ENCODE measurements around the gene MLN.
"Not testable (repeated sequence)": the region's sequence is repeated elsewhere in the genome, so short reads cannot be mapped to it uniquely, and the experiment has no call there.

Gene MLN

DNA sequence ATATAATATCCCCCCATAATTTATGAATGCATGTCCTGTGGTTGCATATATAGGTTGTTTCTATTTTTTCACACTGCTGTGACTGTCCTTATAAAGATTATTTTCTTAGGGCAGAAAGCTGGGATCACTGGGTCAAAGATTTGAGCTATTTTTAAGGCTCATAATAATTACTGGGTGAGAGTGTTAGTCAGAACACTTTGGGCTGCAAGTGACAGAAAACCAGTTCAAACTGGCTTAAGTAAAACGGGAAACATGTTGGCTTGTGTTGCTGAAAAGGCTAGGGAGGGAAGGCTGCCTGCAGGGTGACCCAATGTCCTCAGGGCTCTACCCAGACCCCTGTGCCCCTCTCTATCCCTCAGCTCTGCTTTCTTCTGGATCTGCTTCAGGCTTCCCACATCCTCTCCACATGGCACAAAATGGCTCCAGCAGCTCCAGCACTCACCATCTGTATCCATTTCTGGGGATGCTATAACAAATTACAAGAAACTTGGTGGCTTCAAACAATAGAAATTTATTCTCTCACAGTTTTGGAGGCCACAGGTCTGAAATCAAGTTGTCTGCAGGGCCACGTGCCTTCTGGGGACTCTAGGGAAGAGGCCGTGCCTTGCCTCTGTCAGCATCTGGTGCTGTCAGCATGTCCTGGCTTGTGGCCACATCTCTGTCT lies 33.1 kb upstream of the MLN start:
- in situ Hi-C loops (cut with HindIII; ENCODE audit: low sequenced_read_pairs), result no loop called here

DNA sequence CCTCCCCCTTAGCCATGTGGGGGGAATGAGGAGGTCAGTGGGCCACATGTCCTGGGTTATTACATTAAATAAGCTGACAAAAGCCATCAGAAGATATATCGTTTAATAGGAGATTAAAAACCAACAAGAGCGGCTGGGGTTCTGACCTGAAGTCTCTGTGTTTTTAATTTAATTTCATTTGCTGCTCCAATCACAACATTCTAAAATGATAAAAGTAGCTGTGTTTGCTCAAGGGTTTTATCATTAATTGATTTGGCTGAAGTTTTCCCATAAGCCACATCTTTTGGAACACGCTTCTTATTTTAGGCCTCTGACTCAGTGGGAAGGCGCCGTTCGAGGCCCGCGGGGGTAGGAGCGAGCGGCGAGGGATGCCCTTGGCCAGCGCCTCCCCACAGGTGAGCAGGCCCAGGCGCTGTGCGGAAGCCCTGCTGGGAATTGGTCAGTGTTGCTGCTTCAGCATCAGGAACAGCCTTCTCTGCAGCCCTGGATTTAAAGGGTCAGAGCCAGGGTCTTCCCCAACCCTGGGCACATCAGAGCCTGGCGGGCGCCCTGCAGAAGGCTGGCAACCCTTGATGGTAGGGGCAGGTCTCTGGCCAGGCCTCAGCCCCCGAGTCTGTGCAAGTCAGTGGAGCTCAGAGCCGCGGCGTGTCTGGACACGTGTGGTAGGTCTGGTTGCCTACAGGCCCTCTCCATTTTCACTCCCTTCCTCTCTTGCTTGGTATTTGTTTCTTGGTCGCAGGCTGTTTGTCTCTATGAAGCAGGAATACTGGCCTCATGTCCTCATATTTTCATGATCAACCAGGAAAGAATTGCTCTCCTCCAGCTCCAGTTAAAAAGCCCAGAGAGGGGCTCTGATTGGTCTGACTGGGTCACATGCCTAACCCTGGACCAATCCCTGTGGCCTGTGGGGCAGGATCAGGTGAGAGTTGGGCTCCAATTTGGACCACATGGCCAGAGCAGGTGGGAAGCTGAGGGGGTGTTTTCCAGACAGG lies 30.9 kb upstream of the MLN start:
- in situ Hi-C loops (cut with HindIII; ENCODE audit: low sequenced_read_pairs), result no loop called here

DNA sequence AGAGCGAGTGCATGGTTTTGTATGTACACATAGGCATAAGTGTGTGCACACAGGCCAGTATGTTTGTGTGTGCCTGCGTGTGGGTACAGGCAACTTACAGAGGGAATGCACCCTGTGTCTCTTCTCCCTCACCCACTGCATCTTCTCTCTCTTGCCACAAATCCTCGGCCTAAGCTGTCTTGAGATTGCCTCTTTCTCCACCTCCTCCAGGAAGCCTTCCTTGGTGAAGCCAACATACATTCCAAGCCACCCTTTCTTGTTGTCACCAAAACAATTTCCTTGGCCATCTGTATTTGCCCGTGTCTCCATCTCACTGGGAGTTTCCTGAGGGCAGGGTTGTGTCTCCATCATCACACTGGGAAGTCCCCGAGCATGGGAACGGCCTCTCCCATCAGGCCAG lies 29.8 kb upstream of the MLN start:
- in situ Hi-C loops (cut with HindIII; ENCODE audit: low sequenced_read_pairs), result no loop called here

DNA sequence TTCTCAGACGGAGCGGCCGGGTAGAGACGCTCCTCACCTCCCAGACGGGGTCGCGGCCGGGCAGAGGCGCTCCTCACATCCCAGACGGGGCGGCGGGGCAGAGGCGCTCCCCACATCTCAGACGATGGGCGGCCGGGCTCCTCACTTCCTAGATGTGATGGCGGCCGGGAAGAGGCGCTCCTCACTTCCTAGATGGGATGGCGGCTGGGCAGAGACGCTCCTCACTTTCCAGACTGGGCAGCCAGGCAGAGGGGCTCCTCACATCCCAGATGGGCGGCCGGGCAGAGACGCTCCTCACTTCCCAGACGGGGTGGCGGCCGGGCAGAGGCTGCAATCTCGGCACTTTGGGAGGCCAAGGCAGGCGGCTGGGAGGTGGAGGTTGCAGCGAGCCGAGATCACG lies 29.0 kb upstream of the MLN start:
- in situ Hi-C loops (cut with HindIII; ENCODE audit: low sequenced_read_pairs), result not testable (repeated sequence)

DNA sequence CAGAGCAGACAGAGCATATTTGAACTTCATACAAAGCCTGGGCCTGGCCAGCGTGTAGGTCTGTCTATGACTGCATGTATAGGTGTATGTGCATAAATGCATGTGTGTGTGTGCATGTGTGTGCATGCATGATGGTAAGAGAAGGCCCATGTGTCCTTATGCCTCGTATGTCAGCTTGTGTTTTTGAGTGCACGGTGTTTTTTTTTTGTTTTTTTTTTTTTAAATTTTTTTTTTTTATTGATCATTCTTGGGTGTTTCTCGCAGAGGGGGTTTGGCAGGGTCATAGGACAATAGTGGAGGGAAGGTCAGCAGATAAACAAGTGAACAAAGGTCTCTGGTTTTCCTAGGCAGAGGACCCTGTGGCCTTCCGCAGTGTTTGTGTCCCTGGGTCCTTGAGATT lies 27.9 kb upstream of the MLN start:
- in situ Hi-C loops (cut with HindIII; ENCODE audit: low sequenced_read_pairs), result not testable (repeated sequence)

DNA sequence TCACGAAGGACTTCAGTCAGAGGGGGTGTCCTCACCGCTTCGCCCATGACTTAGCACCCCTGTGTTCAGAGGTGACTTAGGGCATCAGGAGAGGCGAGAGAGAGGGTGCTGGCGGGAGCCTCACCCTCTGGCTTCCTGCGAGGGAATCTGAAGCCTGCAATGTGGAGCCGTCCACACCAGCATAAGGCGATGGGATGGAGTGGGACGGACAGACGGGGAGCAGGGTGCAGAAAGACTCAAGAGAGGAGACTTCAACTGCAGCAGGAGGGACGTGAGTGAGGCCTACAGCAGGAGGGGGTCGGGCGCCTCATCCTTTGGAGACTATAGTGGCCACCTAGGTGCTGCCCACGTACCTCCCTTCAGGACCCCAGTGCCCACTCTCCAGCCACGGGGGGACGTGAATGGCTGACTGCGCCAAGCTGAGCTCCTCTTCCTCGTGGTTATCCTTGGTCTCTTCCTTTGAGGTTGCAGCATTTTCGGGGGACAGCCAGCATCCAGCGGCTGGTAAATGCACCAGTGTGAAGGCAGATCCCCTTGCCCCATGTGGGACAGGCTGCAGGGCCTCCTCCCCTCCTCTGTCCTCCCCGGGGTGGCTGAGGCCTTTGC lies 26.9 kb upstream of the MLN start:
- in situ Hi-C loops (cut with HindIII; ENCODE audit: low sequenced_read_pairs), result no loop called here

DNA sequence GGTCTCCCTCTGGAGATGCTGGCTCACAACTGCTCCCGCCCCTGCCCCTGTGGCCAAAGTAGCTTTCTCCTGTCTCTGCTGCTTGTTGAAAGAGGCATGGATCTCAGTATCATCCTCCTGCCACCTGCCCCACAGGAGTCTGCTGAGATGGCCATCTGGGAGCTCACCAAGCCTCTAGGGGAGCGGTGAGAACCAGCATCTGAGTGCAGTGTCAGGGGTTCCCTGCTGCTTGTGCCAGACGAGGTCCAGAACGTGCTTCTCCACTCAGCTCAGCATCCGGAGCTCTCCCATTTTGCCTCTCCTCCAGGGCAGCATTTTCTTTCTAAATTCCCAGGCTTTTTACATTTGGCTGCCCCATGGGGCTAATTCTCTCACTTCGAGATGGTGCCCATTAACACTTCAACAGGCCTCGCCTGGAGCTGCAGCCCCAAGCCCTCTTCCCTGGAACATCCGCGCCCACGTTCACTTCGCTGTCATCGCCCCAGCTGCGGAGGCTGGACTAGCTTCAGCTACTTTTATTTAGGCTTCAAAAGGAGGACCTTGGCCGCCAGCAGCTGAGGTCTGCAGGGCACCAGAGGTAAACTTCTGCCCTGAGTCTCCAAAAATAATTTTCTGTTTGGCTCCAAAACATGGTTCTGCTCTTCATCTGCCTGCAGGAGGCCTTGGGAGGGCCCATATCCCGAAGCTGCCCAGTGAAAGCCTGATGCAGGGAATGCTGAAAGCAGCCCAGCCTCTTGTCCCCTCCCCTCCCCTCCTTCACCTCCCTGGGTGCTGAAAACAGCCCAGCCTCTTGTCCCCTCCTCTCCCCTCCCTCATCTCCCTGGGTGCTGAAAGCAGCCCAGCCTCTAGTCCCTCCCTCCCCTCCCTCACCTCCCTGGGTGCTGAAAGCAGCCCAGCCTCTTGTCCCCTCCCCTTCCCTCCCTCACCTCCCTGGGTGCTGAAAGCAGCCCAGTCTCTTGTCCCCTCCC lies 25.2 kb upstream of the MLN start:
- in situ Hi-C loops (cut with HindIII; ENCODE audit: low sequenced_read_pairs), result no loop called here

DNA sequence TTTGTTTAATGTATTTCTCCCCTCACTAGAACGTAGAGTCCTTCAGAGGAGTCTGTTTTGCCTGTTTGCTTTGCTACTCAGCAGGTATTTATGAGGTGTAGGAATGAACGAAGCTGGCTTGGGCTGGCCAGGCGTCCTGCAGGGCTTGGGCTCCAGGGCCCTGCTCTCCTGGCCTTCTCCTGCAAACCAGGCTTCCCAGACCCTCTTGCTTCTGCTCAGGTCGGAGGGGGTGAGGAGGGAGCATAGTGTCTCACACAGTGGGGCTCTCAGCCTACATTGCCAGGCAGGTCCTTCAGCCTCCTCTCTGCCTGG lies 24.6 kb upstream of the MLN start:
- in situ Hi-C loops (cut with HindIII; ENCODE audit: low sequenced_read_pairs), result no loop called here

DNA sequence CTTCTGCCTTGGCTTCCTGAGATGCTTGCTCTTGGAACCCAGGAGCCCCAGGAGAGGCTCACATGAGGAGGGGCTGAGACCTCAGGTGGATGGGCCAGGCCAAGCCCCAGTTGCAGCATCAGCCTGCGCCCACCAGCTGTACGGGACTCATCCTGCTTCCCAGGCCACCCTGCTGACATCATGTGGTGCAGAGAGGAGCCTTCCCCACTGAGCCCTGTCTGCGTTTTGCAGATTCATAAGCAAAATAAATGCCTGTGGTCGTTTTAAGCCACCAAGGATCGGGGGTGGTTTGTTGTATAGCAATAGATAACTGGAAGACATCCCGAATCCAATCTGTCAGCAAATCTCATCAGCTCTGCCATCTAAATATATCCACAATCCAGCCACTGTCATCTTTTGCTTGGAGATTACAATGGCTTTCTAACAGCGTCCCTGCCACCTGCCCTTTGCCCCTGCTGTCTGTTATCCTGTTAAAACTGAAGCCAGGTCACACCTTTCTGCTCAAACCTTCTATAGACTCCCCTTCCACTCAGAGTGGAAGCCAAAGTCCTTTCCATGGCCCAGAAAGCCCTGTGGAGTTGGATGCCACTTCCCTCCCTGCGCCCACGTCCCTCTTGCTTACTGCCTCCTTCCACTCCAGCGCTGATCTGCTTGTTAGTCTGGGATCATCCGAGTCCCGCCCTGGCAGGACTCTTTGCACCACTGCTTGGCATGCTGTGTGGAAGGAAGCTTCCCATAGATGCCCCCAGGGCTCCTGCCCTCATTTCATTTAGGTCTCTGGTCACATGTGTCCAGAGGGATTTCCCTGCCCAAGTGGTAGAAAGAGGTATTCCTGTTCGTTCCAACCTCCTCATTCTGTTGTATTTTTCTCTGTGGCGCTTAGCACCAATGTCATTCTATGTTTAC lies 24.0 kb upstream of the MLN start:
- in situ Hi-C loops (cut with HindIII; ENCODE audit: low sequenced_read_pairs), result no loop called here

DNA sequence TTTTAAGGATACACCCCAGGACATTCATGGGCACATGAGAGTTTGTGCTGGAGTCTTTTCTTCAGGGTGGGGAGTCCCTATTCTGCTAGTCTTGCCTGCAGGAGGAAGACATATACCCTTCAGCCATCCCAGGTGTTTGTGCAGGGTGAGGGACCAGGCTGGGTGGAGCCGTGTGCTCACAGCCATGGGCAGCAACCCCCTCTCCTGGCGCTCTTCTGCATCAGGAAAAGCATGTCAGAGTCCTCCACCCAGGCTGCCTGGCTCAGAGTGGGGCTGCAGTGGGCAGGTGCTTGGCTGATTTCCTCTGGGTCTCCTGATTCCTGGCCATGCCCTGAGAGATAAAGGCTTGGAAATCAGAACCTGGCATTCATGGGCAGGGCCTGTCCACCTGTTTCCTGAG lies 22.7 kb upstream of the MLN start:
- in situ Hi-C loops (cut with HindIII; ENCODE audit: low sequenced_read_pairs), result no loop called here

DNA sequence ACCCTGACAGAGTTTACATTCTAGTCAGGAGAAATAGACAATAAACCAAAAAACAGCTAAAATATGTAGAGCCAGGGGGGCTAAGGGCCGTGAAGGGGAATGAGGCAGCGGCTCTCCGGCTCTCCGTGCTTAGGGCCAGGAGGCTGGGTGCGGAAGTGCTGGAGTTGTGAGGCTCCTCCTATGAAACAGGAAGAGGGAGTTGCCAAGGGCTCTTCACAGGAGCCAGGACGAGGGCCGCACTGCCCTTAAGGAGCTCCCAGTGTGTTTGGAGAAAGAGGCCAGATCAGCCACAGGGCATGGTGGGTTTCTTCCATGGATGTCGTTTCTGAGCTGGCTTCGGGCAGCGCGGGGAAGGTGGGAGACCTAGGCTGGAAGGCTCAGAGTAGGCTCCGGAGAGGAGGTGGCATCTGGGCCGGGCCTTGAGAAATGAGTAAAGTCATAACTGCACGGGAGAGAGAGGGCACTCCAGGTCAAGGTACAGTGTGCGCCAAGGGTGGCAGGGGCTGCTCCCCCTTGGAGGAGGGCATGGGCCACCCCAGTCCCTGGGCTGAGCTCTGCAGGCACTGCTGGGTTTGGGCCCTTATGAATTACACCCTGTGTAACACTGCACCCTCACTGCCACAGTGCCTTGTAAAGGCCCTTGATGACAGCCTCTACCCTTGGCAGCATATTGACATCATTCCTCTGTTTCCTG lies 20.8 kb upstream of the MLN start:
- in situ Hi-C loops (cut with HindIII; ENCODE audit: low sequenced_read_pairs), result no loop called here

DNA sequence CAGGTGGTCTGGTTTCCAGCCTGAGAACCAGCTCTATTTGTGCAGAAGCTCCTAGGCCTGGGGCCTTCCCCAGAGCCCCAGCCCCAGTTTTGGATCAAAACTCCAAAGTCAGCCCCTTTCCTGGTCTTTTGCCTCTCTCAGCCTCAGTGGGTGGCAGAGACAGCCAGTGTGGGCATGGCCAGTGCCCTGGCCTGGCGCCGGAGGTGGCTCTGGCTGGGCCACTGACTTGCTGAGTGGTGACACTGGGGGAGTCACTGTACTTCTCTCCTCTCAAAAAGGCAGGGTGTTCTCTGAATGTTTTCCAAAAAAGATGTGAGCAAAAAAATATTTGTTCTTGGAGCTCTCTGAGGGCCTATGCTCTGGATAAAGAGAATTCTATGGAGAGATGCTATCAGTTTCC lies 20.0 kb upstream of the MLN start:
- in situ Hi-C loops (cut with HindIII; ENCODE audit: low sequenced_read_pairs), result no loop called here

DNA sequence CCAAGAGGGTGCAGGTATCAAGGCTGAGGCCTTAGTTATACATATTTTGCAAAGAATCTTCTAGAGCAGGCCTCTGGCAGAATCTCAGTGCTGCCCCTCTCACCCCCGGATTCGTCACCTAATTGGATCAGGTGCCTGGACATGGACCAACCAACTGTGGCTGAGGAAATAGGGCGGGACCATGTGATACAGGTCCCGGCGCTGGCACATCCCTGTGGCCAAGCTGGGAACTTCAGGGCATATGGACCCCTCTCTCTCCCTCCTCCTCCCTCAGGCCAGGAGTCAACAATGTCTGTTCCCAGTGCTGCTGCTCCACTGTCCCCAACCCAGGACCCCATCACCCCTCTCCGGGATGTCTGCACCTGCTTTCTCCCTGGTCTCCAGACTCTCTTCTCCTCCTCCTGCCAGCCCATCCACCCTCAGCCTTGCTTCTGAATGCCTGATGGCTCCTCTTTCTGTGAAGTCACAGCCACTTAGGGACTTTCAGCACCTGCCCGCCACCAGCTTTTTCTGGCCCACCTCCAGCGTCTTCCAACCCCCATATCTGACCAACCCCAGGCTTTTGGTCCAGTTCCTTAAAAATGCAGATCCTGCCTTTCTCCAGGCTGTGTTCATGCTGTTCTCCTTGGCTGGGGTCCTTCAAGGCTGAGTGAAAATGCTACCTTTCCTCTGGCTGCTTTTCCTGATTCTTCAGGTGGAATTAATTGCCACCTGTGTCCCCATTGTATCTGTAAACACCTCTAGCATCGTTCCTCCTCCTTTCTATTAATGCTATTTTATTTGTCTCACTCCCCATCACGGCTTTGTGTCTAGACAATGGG lies 19.0 kb upstream of the MLN start:
- in situ Hi-C loops (cut with HindIII; ENCODE audit: low sequenced_read_pairs), result no loop called here

DNA sequence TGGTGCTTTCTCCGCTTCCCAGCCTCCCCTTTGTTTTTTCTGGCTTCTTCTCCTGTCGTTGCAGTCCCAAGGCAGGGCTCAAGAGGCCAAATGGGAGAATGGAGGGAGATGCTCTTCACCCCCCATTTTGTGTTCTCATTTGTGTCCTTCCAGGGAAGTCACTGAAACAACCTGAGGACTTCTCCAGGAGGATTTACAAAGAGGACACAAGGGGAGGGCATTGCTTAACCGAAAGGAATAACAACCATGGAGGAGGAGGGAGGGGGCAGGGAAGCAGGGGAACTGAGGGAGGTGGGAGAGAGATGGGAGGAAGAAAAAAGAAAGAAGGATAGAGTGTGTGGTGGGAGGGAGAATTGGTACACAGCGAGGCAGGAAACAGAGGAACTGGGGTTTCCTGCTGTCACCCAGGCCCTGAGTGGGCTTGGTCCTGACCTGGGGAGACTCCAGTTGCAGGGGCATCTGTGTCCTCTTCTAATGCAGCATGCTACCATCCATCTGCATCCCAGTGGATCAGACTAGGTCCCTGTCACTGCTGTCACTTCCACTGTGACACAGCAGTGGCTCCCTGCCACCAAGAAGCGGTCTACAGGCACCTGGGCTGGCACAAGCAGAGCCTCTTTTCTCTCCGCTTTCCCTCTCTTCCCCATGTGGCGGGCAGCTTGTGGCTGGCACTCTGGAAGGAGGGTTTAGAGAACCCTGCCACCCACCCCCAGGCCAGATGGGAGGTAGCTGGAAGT lies 17.1 kb upstream of the MLN start:
- in situ Hi-C loops (cut with HindIII; ENCODE audit: low sequenced_read_pairs), result no loop called here

DNA sequence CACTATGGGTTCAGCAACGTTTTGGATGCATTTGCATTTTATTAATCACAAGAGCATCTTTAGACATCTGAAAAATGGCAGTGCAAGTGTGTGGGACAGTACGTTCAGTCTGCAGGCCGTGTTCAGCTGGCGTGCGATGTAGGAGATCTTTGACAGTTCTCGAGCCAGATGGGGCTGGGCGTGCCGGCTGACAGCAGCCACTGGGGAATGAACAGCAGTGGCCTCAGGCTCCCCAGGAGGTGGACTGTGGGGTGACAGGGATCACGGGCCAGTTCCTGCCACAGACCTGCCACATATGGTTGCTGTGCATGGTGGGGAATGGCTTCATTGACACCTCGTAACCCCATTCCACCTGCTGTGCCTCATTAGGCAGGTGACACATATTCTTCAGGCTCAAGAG lies 16.4 kb upstream of the MLN start:
- in situ Hi-C loops (cut with HindIII; ENCODE audit: low sequenced_read_pairs), result no loop called here

DNA sequence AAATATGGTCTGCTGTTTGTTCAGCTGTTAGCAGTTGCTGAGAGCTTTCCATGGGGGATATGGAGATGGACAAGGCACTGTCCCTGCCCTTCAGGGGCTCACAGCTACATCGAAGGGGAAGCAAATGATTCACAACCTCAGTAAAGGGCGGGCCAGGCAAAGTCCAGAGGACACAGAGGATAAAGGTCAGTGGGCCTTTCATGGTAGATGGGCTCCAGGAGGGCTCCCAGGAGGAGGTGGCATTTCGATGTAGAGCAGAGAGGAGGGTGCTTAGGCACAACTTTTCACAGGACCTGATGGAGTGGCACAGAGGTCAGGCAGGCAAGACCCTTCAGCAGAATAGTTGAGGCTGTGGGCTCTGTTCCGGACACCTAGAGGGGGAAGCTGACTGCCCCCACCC lies 15.2 kb upstream of the MLN start:
- in situ Hi-C loops (cut with HindIII; ENCODE audit: low sequenced_read_pairs), result no loop called here

DNA sequence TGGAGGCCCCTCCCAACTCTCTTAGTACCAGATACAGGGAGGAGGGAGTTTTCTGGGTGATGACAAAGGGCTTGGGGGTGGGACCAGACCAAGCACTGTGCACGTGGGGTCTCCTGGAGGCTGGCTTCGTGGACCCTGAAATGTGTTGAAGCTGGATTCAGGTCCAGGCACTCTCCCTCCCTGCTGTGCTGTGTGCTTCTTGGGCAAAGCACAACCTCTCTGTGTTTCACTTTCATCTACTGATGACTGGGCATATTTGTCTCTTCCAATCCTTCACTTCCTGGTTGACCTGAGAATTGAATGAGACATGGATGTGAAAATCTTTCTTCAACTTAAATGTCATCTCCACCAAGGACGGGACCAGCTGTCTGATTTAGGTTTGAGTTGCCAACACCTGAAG lies 14.5 kb upstream of the MLN start:
- in situ Hi-C loops (cut with HindIII; ENCODE audit: low sequenced_read_pairs), result no loop called here

DNA sequence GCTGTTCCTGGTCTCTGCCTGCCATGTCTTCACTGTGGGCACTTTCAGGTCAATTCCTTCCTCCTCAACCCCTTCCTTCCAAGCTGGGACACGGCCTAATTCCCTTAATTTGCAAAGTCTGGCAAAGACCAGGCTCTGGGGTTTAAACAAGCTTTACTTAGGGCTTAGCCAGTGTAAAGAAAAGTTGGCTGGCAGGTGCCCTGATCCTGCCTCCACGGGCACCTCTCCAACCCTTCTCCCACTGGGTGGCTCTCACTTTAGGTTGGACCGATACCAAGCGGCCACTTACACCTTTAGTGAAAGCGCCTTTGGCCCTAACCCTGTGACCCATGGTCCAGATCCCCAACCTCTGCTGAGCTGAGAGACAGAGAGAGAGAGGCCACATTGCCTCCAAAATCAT lies 13.7 kb upstream of the MLN start:
- in situ Hi-C loops (cut with HindIII; ENCODE audit: low sequenced_read_pairs), result no loop called here
